Measurements from ENCODE around the gene PIP5K1C. TPM values are rescaled to one million over a fixed set of nuclear protein-coding genes. Genes with fewer than 3 reads are reported as not detected.

PIP5K1C gene
- total and polyA plus RNA-seq, 2 donors (not counting 1 experiment from before 2014, with no cell fraction given), result 10.4 to 46.7 TPM

DNA sequence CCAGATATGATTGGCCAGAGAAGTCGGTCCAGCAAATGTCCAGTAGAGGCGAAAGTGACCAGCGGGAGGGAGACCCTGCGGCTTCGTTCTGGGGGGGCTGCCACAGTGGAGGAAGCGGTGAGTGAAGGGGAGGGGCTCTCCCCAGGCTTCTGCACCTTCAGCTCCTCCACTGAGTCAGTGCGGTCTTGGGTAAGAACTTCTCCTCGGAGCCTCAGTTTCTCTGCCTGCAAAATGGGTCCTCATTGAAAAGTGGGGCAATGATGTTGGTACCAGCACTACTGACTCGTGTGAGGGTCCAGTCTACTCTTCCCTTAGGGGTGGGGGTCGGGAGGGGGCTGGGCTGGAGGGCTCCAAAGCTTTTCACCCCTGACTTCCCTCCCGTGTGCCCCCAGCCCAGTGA, 110.8 kb downstream of the PIP5K1C start:
- no peak overlapping the region for H3K27ac Mint-ChIP-seq
- CTCF ChIA-PET, result interaction anchor here (0.7 kb wide), 1 partner anchor 44 kb away, joined by 3 read pairs; no protein-coding TSS in a partner anchor
- H3K9ac ChIP-seq (ENCODE audit: low read length), result no peak overlapping the region

More for the DNA sequence above, 110.8 kb downstream of the PIP5K1C start:
- no peak overlapping the region for H3K27ac ChIP-seq (ENCODE audit: low read length in 2 of 2)
- Mint-ChIP-seq H3K4me1 (no peaks in the 10 kb centered on the region), H3K9me3 (ENCODE audit: insufficient read depth) (no peaks in the 10 kb centered on the region), H3K27me3 (no peaks in the 10 kb centered on the region), H3K4me3 (no peak overlapping the region)
- H3K79me2 ChIP-seq (ENCODE audit: control insufficient read depth, insufficient read depth, low read length), result no peaks in the 10 kb centered on the region
- H3K4me2 ChIP-seq (replicated peaks; ENCODE audit: low read depth, low read length, poor library complexity, severe bottlenecking), result no peak overlapping the region
- no peak for DNase-seq
- H2AFZ ChIP-seq (ENCODE audit: insufficient read depth, low read depth, low read length, poor library complexity, severe bottlenecking), result no peak overlapping the region
- no peak overlapping the region for H3K4me3 ChIP-seq (ENCODE audit: control extremely low read depth in 1 of 5, extremely low read depth in 1 of 5, insufficient read depth in 1 of 5, low read depth in 2 of 5, low read length in 4 of 5)
- no peaks in the 10 kb centered on the region for H3K36me3 ChIP-seq (replicated peaks in 1 of 2; ENCODE audit: control extremely low read depth in 1 of 2, control insufficient read depth in 1 of 2, extremely low read depth in 1 of 2, insufficient read depth in 2 of 2, low read length in 1 of 2)
- peaks cover 0 to 13% (median 6%) of the 10 kb centered on the region in 4 experiments for H3K27me3 ChIP-seq (replicated peaks in 1 of 4; ENCODE audit: control extremely low read depth in 1 of 4, control insufficient read depth in 3 of 4, insufficient read depth in 4 of 4, low read length in 3 of 4)
- peaks cover 0 to 23% (median 0%) of the 10 kb centered on the region in 3 donors for H3K9me3 ChIP-seq (ENCODE audit: control extremely low read depth in 1 of 3, control insufficient read depth in 2 of 3, insufficient read depth in 1 of 3, low read length in 2 of 3)
- no peaks in the 10 kb centered on the region for H4K20me1 ChIP-seq (ENCODE audit: control insufficient read depth, insufficient read depth, low read length, poor library complexity, severe bottlenecking)
- intact Hi-C loops (cut with micrococcal nuclease), result loop anchor here (5.0 kb wide), 1 partner anchor 118 kb away; the partner anchor contains the start of gene TJP3
- no peak for ATAC-seq (ENCODE audit: low read depth)
- H3K4me1 ChIP-seq (ENCODE audit: control insufficient read depth in 2 of 2, insufficient read depth in 2 of 2, low read length in 2 of 2), result peaks cover 8 to 12% of the 10 kb centered on the region in 2 donors
- 95% methylated on average over 8 of the region's 11 CpGs for WGBS (ENCODE audit: insufficient coverage)
- TF ChIP-seq, protein P1, sequence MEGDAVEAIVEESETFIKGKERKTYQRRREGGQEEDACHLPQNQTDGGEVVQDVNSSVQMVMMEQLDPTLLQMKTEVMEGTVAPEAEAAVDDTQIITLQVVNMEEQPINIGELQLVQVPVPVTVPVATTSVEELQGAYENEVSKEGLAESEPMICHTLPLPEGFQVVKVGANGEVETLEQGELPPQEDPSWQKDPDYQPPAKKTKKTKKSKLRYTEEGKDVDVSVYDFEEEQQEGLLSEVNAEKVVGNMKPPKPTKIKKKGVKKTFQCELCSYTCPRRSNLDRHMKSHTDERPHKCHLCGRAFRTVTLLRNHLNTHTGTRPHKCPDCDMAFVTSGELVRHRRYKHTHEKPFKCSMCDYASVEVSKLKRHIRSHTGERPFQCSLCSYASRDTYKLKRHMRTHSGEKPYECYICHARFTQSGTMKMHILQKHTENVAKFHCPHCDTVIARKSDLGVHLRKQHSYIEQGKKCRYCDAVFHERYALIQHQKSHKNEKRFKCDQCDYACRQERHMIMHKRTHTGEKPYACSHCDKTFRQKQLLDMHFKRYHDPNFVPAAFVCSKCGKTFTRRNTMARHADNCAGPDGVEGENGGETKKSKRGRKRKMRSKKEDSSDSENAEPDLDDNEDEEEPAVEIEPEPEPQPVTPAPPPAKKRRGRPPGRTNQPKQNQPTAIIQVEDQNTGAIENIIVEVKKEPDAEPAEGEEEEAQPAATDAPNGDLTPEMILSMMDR (IDR thresholded peaks at IDR 0.05), result no peak
- TF ChIP-seq EZH2 (IDR thresholded peaks at IDR 0.05; ENCODE audit: borderline replicate concordance, insufficient read depth, low read depth, low read length, poor library complexity, severe bottlenecking), result no peak
- POLR2A ChIA-PET, result interaction anchor here (0.5 to 0.6 kb wide), 2 partner anchors 133 to 1920 kb away, joined by 3 to 4 read pairs; no protein-coding TSS in a partner anchor

Data from B cell (primary cell).